Measurements from ENCODE around the gene ITGA2.

- TF ChIP-seq, protein P1, sequence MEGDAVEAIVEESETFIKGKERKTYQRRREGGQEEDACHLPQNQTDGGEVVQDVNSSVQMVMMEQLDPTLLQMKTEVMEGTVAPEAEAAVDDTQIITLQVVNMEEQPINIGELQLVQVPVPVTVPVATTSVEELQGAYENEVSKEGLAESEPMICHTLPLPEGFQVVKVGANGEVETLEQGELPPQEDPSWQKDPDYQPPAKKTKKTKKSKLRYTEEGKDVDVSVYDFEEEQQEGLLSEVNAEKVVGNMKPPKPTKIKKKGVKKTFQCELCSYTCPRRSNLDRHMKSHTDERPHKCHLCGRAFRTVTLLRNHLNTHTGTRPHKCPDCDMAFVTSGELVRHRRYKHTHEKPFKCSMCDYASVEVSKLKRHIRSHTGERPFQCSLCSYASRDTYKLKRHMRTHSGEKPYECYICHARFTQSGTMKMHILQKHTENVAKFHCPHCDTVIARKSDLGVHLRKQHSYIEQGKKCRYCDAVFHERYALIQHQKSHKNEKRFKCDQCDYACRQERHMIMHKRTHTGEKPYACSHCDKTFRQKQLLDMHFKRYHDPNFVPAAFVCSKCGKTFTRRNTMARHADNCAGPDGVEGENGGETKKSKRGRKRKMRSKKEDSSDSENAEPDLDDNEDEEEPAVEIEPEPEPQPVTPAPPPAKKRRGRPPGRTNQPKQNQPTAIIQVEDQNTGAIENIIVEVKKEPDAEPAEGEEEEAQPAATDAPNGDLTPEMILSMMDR (IDR thresholded peaks at IDR 0.05; ENCODE audit: poor library complexity), result no peak
- TF ChIP-seq EZH2 (IDR thresholded peaks at IDR 0.05; ENCODE audit: borderline replicate concordance), result no peak
These were observed 5.2 kb upstream of the ITGA2 start for GRCh38 chr5:52983731-52984636.
